Stimulated activated CD4-positive, alpha-beta T cell treated with anti-CD3 and anti-CD28 coated beads, Interleukin-12 subunit alpha, Interleukin-12 subunit beta, amount 100 ng/mL, for 24 hours (primary cell): Measurements from ENCODE around the gene PIERCE2.
"Not testable (repeated sequence)": the region's sequence is repeated elsewhere in the genome, so short reads cannot be mapped to it uniquely, and the experiment has no call there.

ENCODE experiments used
- DNase-seq, 2 experiments: peaks; one replicate each; pipeline ENCODE4 v3.0.0-alpha.2; 2020; ENCODE audit warnings: low read depth in 2 of 2

PIERCE2 gene

DNA sequence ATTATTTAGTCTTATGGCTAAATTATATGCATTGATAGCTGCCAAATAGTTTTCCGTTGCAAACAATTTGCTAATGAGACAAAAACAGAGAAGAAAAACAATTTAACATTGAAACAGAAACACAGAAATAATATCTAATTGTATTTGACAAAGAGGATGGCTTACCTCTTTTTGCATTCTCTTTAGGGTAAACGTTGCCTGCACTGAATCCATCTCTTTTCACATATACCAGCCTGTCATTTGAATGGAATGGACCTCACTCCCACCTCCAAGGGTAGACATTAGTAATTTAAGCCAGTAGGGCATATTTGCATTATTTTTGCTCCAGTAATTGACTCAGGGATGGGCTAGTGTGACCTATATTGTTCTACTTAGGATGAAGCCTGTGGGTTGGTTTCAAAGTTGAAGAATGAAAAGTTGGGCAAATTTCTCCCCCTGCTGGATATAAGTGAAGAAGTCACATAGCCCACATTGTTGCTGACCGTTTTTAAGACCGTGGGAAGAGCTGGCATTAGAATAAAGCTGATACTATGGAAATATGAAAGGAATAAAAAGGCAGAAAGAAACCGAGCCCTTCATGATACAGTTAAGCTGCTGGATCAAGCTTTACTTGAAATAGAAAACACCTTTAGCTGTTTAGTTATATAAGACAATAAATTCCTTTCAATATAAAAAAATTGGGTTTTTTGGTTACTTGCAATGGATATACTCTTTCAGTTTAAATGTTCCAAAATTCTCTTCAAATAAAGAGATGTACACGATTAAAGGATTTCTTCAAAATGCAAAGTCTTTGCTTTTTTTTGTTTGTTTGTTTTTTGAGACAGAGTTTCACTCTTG lies 26.9 kb downstream of the PIERCE2 start:
- DNase-seq = no peak

DNA sequence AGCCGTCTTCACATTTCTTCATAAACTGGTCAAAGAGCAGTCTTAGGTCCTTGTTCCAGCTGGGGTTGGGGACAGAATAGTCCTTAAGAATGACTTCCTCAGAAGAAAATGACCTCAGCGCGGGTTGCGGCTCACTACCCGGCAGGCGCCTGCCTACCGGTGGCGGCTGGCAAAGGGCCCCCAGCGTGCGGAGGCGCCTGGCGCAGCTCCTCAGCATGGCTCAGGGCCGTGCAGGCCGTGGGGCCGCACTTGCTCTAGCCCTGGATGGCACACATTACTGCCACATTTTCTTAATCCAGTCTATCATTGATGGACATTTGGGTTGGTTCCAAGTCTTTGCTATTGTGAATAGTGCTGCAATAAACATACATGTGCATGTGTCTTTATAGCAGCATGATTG lies 34.8 kb downstream of the PIERCE2 start:
- DNase-seq = not testable (repeated sequence)

DNA sequence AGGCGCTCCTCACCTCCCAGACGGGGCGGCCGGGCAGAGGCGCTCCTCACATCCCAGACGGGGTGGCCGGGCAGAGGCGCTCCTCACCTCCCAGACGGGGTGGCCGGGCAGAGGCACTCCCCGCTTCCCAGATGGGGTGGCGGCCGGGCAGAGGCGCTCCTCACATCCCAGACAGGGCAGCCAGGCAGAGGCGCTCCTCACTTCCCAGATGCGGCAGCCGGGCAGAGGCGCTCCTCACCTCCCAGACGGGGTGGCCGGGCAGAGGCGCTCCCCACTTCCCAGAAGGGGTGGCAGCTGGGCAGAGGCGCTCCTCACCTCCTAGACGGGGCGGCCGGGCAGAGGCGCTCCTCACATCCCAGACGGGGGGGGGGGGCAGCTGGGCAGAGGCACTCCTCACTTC lies 37.6 kb downstream of the PIERCE2 start:
- DNase-seq = not testable (repeated sequence)

DNA sequence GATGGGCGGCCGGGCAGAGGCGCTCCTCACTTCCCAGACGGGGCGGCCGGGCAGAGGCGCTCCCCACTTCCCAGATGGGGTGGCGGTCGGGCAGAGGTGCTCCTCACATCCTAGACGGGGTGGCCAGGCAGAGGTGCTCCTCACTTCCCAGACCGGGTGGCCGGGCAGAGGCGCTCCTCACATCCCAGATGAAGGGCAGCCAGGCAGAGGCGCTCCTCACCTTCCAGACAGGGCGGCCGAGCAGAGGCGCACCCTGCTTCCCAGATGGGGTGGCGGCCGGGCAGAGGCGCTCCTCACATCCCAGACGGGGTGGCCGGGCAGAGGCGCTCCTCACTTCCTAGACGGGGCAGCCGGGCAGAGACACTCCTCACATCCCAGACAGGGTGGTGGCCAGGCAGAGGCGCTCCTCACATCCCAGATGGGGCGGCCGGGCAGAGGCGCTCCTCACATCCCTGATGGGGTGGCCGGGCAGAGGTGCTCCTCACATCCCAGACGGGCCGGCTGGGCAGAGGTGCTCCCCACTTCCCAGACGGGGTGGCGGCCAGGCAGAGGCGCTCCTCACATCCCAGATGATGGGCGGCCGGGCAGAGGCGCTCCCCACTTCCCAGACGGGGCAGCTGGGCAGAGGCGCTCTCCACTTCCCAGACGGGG lies 38.2 kb downstream of the PIERCE2 start:
- not testable (repeated sequence) for DNase-seq

DNA sequence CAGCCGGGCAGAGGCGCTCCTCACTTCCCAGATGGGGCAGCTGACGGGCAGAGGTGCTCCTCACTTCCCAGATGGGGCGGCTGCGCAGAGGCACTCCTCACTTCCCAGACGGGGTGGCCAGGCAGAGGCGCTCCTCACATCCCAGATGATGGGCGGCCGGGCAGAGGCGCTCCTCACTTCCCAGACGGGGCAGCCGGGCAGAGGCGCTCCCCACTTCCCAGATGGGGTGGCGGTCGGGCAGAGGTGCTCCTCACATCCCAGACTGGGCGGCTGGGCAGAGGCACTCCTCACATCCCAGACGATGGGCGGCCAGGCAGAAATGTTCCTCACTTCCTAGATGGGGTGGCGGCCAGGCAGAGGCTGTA lies 38.7 kb downstream of the PIERCE2 start:
- not testable (repeated sequence) for DNase-seq

DNA sequence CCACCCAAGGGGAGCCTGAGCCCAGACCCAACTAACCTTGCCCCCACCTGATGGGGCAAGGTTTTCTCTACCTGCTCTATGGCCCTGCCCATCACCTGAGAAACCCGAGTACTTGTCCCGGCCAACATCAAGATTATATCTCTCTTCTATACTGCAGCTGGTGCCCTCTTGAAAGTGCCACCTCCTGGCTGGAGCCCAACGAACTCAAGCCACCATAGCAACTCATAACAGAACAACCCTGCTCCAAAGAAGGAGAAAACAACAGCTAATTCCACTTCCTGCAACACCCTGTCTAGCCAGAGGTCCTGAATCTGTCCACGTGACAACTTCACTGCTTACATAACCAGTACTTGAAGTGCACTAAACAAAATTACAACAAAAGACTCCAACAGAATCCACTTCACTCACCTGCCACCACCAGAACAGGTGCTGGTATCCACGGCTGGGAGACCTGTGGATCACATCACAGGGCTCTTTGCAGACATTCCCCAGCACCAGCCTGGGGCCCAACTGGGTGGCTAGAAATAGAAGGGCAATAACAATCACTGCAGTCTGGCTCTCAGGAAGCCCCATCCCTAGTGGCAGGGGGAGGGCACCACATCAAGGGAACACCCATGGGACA lies 49.2 kb downstream of the PIERCE2 start:
- no peak for DNase-seq

DNA sequence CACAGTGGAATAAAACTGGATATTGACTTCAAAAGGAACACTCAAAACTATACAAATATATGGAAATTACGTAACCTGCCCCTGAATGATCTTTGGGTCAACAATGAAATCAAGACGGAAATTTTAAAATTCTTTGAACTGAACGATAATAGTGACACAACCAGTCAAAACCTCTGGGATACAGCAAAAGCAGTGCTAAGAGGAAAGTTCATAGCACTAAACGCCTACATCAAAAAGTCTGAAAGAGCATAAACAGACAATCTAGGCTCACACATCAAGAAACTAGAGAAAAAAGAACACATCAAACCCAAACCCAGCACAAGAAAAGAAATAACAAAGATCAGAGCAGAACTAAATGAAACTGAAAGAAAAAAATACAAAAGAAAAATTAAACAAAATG lies 53.2 kb downstream of the PIERCE2 start:
- no peak for DNase-seq

DNA sequence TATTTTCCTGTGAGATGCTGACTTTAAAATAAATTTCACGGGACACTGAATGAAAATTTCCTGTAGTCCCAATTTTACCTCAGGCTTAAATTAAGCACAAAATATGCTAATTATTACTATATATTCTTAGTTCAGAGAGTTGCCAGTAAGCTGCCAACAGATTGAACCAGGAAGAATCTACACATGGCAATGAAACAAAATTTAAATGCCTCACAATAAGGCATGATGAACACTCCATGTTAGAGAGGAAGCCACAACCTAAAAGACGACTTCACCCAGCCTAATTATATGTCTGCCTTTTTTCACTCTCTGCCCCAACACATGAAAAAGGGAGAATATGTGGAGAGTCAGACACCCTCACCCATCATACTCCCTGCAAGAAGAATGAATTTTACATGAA lies 60.0 kb downstream of the PIERCE2 start:
- DNase-seq = no peak
